NCI-H1436 (cell line): ENCODE results near the gene NLRP14.

Experiments
- DNase-seq: peaks from one replicate; lab custom pipeline; 2025; lab: John Stamatoyannopoulos, UW

NLRP14 gene

DNA sequence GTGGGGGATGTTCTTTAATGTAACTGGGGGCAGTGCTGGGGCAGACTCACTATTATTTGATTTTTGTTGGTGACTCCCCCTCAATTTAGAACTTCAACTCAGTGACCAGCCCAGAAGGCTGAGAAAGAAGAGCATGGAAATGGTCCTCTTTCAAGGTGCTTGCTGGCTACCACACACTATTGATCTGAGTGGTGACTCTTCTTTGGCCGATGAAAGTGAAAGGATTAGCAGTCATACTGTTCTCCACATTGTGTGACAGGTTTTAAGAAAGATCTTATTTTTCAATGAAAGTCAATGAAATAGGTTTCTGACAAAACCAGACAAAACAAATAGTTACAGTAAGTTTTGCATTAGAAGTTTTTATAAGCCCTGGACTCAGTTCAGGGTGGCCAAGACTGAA, 29.9 kb downstream of the NLRP14 start:
- no peak for DNase-seq

DNA sequence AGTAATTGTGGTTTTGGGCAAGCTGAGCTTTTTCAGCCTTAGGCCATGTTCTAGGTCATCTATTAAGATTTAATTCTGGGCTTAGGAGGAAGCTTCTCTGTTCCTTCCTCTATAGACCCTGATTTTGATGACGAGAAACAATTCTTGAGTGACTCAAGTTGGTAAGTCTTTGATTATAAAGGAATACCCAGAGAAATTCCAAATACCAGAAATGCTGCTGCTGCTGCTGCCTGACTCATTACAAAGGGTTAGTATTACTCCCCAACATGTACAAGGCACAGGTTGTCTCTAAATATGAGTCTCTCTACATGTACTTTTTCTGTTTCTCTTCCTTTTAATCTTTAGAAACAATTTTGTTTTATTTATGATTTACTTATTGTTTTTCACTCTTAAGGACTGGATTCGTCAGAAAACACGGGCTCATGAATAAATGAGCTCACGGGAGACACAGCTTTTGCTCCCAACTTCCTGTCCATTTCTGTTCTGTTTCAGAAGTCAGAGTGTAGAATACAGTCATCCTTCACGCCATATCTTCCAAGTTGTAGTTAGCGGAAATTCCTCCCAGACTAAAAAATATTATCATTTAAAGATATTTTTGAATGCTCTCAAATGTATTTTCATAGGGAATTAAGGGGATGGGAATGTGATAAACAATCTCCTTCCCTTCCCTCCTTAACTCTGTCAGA, 36.7 kb downstream of the NLRP14 start:
- DNase-seq = no peak

DNA sequence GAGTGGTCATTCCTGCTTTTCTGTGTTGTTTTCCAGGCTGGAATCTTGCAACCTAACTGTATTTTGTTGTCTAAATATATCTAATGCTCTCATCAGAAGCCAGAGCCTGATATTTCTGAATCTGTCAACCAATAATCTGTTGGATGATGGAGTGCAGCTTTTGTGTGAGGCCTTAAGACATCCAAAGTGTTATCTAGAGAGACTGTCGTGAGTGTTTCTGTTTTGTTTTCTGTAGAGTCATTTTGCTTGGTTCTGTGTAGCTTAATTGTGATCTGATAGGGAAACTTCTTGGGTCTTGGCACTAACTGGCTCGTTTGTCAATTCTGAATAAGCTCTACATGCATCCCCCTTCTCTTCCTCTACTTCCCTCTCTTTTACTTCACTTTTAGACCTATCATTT, 37.4 kb downstream of the NLRP14 start:
- no peak for DNase-seq

DNA sequence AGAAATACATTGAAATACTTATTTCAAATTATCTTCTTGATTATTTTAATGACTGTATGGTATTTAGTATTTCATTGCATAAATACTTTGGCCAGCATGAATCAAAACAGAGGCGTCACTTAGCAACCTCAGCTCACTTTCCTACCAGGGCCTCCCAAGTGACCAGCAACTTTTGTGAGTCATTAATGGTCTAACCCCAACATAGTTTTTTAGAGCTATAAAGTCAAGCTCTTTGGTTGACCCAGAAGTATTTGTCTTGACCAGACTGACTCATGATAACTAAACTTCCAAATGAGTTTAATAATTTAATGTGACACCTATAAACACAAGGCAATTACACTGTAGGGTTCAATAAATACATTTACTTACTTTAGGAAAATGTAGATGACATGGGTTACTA, 40.6 kb downstream of the NLRP14 start:
- no peak for DNase-seq

DNA sequence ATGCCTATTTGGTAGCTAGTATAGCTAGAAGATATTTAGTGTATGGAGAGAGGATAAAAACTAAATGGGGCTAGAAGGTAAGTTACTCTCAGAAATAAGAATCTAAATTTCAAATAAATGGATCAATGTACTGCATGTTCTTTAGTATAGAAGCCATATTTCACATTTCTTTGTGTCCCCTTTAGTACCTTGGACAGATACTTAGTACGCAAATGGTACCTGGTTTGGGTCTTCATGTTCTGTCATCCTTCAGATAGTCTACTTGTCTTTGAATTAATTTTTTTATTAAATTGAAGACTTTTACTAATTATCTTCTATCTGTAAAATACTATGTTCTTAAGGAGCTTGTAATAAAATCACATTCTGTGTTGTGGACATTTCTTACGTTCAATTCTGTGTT, 42.3 kb downstream of the NLRP14 start:
- no peak for DNase-seq

DNA sequence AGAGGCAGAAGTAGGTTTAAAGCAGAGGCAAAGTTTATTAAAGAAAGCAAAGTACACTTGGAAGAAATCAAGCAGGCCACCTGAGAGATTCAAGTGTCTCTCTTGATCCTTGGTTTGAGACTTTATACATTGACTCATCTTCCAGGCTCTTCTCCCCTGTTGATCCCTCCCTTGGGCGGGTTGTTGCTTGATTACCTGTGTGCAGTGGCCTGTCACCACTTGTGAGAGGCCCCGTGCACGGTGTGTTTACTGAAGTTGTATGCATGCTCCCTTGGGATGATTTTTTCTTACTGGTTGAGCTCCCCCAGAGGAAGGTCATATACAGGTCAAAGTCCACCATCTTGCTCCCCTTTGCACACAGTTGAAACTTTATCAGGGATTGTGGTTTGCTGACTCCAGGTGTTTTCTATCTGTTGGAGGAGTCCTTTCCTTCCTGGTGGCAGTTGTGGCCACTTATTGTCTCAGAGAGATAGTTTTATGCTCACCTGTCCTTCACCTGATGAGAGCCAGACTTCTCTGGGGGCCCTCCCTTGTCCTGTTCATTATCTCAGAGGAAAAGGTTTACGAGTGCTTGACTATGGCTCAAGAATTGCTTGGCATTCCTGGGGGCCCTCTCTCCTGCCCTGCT, 52.2 kb downstream of the NLRP14 start:
- DNase-seq = no peak

DNA sequence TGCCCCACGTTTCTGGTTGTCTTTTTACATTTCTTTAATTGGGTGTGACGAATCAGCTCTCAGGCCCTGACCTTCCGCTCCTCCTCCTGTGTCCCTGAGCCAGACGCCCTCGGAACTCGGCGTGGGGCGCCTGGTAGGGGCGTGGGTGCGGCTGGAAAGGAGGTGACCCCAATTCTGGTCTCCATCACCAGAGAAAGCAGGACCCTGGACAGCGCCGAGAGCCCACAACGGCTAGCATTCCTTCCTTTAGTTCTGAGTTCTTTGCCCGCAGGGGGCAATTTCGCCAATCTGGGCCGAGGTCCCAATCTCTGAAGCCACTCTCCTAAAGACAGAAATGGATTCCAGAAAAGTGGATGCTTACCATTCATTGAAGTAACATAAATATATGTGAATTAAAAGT, 56.8 kb downstream of the NLRP14 start:
- DNase-seq = no peak

DNA sequence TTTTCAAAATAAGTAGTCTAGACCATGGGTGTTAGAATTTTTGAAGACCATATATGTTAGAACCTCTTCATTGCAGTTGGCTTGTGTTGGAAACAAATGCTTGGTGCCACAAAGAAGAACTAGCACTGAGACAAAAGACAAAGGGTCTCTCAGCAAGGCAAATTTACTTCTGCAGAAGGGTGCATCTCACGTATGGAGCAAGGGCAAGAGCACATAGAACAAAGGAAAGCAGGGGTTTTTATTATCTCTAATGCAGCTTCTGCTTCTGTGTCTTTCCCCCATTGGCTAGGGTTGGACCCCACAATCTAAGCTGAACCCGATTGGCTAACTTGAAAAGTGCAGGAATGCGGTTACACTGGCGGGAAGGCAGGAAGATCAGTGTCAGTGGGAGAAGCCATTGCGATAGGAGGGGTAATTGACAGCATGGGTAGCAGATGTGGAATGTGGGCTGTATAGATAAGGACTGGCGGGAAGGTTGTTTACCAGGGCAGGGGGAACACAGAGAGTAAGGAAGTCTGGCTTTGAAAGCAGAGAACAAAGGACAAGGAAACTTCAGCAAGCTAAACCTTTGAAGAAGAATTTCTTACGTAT, 59.4 kb downstream of the NLRP14 start:
- DNase-seq = no peak

DNA sequence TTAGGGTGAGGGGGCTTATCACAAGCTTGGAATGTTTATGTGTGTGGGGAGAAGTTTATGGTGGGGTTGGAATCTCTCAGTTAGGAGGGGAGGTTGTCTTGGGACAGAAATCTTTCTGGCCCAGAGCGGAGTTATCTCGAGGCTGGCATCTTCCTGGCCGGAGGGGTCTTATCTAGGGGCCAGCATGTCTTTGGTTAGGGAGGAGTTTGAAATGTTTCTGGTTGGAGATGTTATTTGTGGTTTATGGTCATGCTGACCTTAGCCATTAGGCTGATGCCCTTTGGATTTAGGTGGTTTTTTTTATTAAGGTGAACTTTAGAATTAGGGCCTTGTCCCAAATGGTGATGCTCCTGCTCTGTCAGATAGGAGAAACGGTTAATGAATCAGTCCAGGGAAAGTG, 60.6 kb downstream of the NLRP14 start:
- no peak for DNase-seq

DNA sequence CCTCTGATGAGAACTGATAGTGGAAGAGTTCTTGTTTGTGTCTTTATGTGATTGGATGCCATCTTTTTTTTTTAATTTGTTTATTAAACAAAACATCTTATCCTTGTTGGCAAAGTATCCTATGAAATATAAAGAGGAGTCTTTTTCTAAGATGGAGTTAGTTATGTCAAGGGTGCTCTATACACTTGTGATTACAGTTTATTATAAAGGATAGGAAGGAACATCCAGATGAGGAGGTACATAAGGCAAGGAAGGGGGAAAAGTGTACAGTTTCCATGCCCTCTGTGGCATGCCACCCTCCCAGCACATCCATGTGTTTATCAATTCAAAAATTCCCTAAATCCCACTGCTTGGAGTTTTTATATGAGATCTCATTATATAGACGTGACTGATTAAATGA, 61.2 kb downstream of the NLRP14 start:
- DNase-seq = no peak

DNA sequence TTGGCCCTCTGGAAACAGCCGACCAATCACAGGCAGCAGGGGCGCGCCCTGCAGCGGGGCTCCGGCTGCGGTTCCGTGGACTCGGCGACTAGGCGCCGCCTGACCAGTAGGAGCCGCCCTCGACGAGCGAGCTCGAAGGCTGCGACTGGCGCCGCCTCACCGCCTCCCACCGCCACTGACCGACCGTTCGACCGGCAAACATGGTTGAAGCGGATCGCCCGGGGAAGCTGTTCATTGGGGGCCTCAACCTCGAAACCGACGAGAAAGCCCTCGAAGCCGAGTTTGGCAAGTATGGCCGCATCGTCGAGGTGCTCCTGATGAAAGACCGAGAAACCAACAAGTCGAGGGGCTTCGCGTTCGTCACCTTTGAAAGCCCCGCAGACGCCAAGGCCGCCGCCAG, 68.6 kb downstream of the NLRP14 start, which contains the start of gene RBMXL2:
TSS of gene RBMXL2 (plus strand) at position 78 of the 400 bp plus-strand sequence. CDS start at position 201, 123 bp downstream.
- no peak for DNase-seq

DNA sequence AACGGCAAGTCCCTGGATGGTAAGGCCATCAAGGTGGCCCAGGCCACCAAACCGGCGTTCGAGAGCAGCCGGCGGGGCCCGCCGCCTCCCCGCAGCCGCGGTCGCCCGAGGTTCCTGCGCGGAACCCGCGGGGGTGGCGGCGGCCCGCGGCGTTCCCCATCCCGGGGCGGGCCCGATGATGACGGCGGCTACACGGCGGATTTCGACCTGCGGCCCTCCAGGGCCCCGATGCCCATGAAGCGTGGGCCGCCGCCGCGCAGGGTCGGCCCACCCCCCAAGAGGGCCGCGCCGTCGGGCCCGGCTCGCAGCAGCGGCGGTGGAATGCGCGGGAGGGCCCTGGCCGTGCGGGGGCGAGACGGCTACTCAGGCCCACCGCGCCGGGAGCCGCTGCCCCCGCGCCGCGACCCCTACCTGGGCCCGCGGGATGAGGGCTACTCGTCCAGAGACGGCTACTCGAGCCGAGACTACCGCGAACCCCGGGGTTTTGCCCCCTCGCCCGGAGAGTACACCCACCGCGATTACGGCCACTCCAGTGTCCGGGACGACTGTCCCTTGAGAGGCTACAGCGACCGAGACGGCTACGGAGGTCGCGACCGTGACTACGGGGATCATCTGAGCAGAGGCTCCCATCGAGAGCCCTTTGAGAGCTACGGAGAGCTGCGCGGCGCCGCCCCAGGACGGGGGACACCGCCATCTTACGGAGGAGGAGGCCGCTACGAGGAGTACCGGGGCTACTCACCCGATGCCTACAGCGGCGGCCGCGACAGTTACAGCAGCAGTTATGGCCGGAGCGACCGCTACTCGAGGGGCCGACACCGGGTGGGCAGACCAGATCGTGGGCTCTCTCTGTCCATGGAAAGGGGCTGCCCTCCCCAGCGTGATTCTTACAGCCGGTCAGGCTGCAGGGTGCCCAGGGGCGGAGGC, 69.3 kb downstream of the NLRP14 start:
- no peak for DNase-seq

DNA sequence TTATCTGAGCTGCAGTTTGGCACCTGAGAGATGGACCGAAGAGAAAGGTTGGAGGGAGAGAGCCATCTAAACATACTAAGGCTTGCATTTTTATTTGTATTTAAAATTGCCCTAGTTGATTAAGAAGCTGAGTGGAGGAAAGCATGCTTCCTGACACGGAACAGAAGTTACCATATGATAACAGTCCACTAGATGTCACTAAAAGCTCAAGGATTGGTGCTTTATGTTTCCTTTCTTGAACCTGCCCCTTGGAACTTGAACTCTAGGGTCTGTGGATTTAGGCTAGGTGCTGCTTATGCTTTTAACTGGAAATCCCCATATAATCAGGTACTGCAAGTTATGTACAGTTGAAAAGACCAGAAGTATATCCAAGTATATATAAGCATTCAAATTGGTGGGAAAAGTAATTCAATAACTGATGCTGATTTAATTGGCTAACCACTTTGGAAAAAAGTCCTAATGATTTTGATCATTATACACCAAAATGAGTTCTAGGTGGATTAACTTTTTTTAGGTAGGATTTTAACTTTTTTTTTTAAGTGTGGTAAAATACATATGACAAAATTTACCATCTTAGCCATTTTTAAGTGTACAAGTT, 78.1 kb downstream of the NLRP14 start:
- peak; percentile 39 for DNase-seq

DNA sequence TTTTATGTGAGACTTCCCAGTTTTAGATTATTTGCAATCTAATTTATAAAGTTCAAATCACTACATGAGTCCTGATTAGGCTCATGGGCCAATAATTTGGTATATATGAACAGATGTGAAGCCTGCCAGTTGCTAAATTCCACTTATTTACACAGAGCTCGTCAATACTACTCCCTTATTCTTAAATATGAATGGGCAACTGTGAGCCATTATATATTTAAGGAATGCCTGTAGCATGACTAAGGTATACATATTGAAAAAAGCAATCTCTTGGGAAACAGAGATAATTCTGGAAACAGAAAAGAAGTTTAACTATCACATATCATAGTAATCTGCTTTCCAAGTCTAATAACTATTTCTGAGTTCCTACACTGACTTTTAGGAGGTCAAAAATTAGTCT, 95.5 kb downstream of the NLRP14 start:
- no peak for DNase-seq

DNA sequence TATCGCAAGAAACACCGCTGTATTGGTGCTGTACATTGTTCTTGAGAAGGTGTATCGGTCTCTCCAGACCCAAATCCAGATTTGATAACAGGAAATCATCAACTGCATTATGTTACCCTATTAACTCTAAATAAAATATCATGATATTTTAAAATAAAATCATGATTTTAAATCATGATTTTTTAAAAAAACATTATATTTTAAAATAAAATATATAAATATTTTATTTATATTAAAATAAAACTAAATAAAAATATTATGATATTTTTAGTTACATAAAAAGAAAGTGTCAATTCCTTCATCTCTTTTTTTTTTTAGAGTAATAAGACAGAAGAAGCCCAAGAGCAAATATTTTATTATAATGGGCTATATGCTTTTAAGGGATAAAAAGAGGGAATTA, 96.1 kb downstream of the NLRP14 start:
- DNase-seq = no peak
